ENCODE measurements around the gene CAPN1.
"Not testable (repeated sequence)": the region's sequence is repeated elsewhere in the genome, so short reads cannot be mapped to it uniquely, and the experiment has no call there.

CAPN1 gene

GRCh38 chr11:65241134-65241533, 59.4 kb downstream of the CAPN1 start:
- TF ChIP-seq CTCF (IDR thresholded peaks at IDR 0.05; ENCODE audit: low read depth, low read length) = no peak
- no peak overlapping the region for H3K4me3 ChIP-seq (ENCODE audit: low read depth, low read length)
- in situ Hi-C loops (cut with HindIII; ENCODE audit: low sequenced_read_pairs) = no loop called here
- DNase-seq (ENCODE audit: low read depth, low spot score) = no peak

GRCh38 chr11:65241692-65242091, 60.0 kb downstream of the CAPN1 start:
- no peak overlapping the region for H3K4me3 ChIP-seq (ENCODE audit: low read depth, low read length)
- in situ Hi-C loops (cut with HindIII; ENCODE audit: low sequenced_read_pairs) = no loop called here
- DNase-seq (ENCODE audit: low read depth, low spot score) = no peak
- no peak for TF ChIP-seq CTCF (IDR thresholded peaks at IDR 0.05; ENCODE audit: low read depth, low read length)

- TF ChIP-seq CTCF (IDR thresholded peaks at IDR 0.05; ENCODE audit: low read depth, low read length) = no peak
- no peak overlapping the region for H3K4me3 ChIP-seq (ENCODE audit: low read depth, low read length)
- in situ Hi-C loops (cut with HindIII; ENCODE audit: low sequenced_read_pairs) = no loop called here
- DNase-seq (ENCODE audit: low read depth, low spot score) = no peak
Measured at GRCh38 chr11:65242389-65242788, 60.7 kb downstream of the CAPN1 start.

GRCh38 chr11:65243797-65244196, 62.1 kb downstream of the CAPN1 start:
- in situ Hi-C loops (cut with HindIII; ENCODE audit: low sequenced_read_pairs) = no loop called here
- DNase-seq (ENCODE audit: low read depth, low spot score) = no peak
- TF ChIP-seq CTCF (IDR thresholded peaks at IDR 0.05; ENCODE audit: low read depth, low read length) = no peak
- H3K4me3 ChIP-seq (ENCODE audit: low read depth, low read length) = no peak overlapping the region

- DNase-seq (ENCODE audit: low read depth, low spot score); in situ Hi-C loops (cut with HindIII; ENCODE audit: low sequenced_read_pairs); H3K4me3 ChIP-seq (ENCODE audit: low read depth, low read length): not testable (repeated sequence)
Measured at GRCh38 chr11:65245046-65245445, 63.3 kb downstream of the CAPN1 start.

GRCh38 chr11:65246506-65246905, 64.8 kb downstream of the CAPN1 start:
- H3K4me3 ChIP-seq (ENCODE audit: low read depth, low read length) = no peak overlapping the region
- in situ Hi-C loops (cut with HindIII; ENCODE audit: low sequenced_read_pairs) = no loop called here
- no peak for DNase-seq (ENCODE audit: low read depth, low spot score)
- no peak for TF ChIP-seq CTCF (IDR thresholded peaks at IDR 0.05; ENCODE audit: low read depth, low read length)

GRCh38 chr11:65248184-65248710, 66.5 kb downstream of the CAPN1 start:
- in situ Hi-C loops (cut with HindIII; ENCODE audit: low sequenced_read_pairs); DNase-seq (ENCODE audit: low read depth, low spot score); H3K4me3 ChIP-seq (ENCODE audit: low read depth, low read length): not testable (repeated sequence)

- H3K4me3 ChIP-seq (ENCODE audit: low read depth, low read length) = no peak overlapping the region
- in situ Hi-C loops (cut with HindIII; ENCODE audit: low sequenced_read_pairs) = no loop called here
- no peak for DNase-seq (ENCODE audit: low read depth, low spot score)
- TF ChIP-seq CTCF (IDR thresholded peaks at IDR 0.05; ENCODE audit: low read depth, low read length) = no peak
Measured at GRCh38 chr11:65251476-65251875, 69.7 kb downstream of the CAPN1 start.
